Natural killer cell (primary cell): ENCODE measurements around the gene KIF5B. TPM values are rescaled to one million over a fixed set of nuclear protein-coding genes. Genes with fewer than 3 reads are reported as not detected.
"Not testable (repeated sequence)": the region's sequence is repeated elsewhere in the genome, so short reads cannot be mapped to it uniquely, and the experiment has no call there.

ENCODE experiments used
- ATAC-seq, 3 donors: fragments of 150-1000 bp in 2 of 3; fragments of 200-7000 bp in 1 of 3; cut with Tn5 transposase; 1 replicate in 1 of 3; 2 replicates in 2 of 3; pipeline ENCODE4 v1.10.0; 2021; ENCODE audit warnings: mild to moderate bottlenecking in 2 of 3, moderate library complexity in 2 of 3
- DNase-seq, 2 donors: peaks; one replicate each; pipeline versions ENCODE4 v3.0.0 to v3.0.0-alpha.2; 2013 to 2021; ENCODE audit warnings: mixed read lengths in 1 of 2
- H3K27ac ChIP-seq: one replicate; pipeline ENCODE4 v1.5.1; 2013; ENCODE audit warnings: mild to moderate bottlenecking, low read length
- H3K27me3 ChIP-seq: one replicate; pipeline ENCODE4 v1.6.1; 2013; ENCODE audit warnings: low read length; ENCODE audit not compliant: control insufficient read depth, insufficient read depth
- H3K36me3 ChIP-seq: one replicate; pipeline ENCODE4 v1.6.1; 2013; ENCODE audit warnings: low read length; ENCODE audit not compliant: control insufficient read depth, insufficient read depth
- H3K4me1 ChIP-seq: one replicate; pipeline ENCODE4 v1.6.1; 2013; ENCODE audit warnings: low read length; ENCODE audit not compliant: control insufficient read depth, insufficient read depth
- H3K4me3 ChIP-seq: one replicate; pipeline ENCODE4 v1.5.1; 2013; ENCODE audit warnings: low read length
- H3K9me3 ChIP-seq: one replicate; pipeline ENCODE4 v1.6.1; 2013; ENCODE audit warnings: low read length; ENCODE audit not compliant: control insufficient read depth, insufficient read depth
- H3K27ac Mint-ChIP-seq, 2 donors: one replicate each; pipeline ENCODE4 v1.8.0; 2022; ENCODE audit warnings: mild to moderate bottlenecking in 2 of 2, mixed read lengths in 2 of 2, moderate library complexity in 1 of 2
- H3K27me3 Mint-ChIP-seq, 2 donors: one replicate each; pipeline ENCODE4 v1.8.0; 2022; ENCODE audit warnings: low read depth in 2 of 2, mixed read lengths in 2 of 2
- H3K36me3 Mint-ChIP-seq: one replicate; pipeline ENCODE4 v1.8.0; 2022; ENCODE audit warnings: mixed read lengths
- H3K4me1 Mint-ChIP-seq, 2 donors: one replicate each; pipeline ENCODE4 v1.8.0; 2022; ENCODE audit warnings: mixed read lengths in 2 of 2
- H3K4me3 Mint-ChIP-seq: one replicate; pipeline ENCODE4 v1.8.0; 2022; ENCODE audit warnings: mild to moderate bottlenecking, moderate library complexity, mixed read lengths
- H3K9me3 Mint-ChIP-seq, 2 donors: one replicate each; pipeline ENCODE4 v1.8.0; 2022; ENCODE audit warnings: mixed read lengths in 2 of 2
- CTCF ChIP-seq: fragments of 200-600 bp; IDR thresholded peaks from one replicate; pipeline ENCODE4 v1.8.0; 2022; ENCODE audit warnings: antibody characterized with exemption
- WGBS: methylation state at CpG from one replicate; pipeline ENCODE4 v1.1.7; 2013; ENCODE audit warnings: missing lambda C conversion rate; ENCODE audit not compliant: insufficient coverage; 5-methylcytosine and 5-hydroxymethylcytosine counted together
- intact Hi-C: fragments of 100-400 bp; cut with micrococcal nuclease; formaldehyde crosslinking; loops from one replicate; pipeline ENCODE4 v1.14.2; 2022
- total RNA-seq, 4 donors: library from RNA; stranded (reverse); fragments of 120-200 nt in 1 of 4; gene quantifications; one replicate each; pipeline versions ENCODE4 v1.2.3 to v1.2.4, GENCODE V29; 2013 to 2022

Gene KIF5B
- total RNA-seq, 3 donors from 2014 or later (not counting 1 experiment from before 2014, with no cell fraction given): 51.0 to 64.2 (median 61.1) TPM

GRCh38 chr10:31982111-31982510 lies 74.1 kb downstream of the KIF5B start:
- Histone ChIP-seq H3K36me3 (no peaks in the 10 kb centered on the region), H3K27ac (no peak overlapping the region), H3K27me3 (peaks cover 3% of the 10 kb centered on the region), H3K9me3 (no peaks in the 10 kb centered on the region), H3K4me1 (peaks cover 13% of the 10 kb centered on the region), H3K4me3 (no peak overlapping the region)
- TF ChIP-seq CTCF: no peak
- no peaks in the 10 kb centered on the region for H3K9me3 Mint-ChIP-seq
- intact Hi-C loops: no loop called here
- H3K27ac Mint-ChIP-seq: no peak overlapping the region
- WGBS: 60% methylated on average over 1 of the region's 2 CpGs
- peaks cover 11% of the 10 kb centered on the region in 2 donors for H3K4me1 Mint-ChIP-seq
- peaks cover 6% of the 10 kb centered on the region for H3K36me3 Mint-ChIP-seq
- DNase-seq (no peak), ATAC-seq (no peak)
- no peak overlapping the region for H3K4me3 Mint-ChIP-seq
- peaks cover 2 to 24% of the 10 kb centered on the region in 2 donors for H3K27me3 Mint-ChIP-seq

GRCh38 chr10:31980471-31980870 lies 75.8 kb downstream of the KIF5B start:
- WGBS: 100% methylated on average over 4 of the region's 4 CpGs
- H3K4me1 ChIP-seq: peaks cover 13% of the 10 kb centered on the region
- Mint-ChIP-seq H3K36me3 (peaks cover 6% of the 10 kb centered on the region), H3K4me1 (peaks cover 18 to 21% of the 10 kb centered on the region in 2 donors), H3K4me3 (no peak overlapping the region), H3K27me3 (peaks cover 2 to 34% of the 10 kb centered on the region in 2 donors), H3K27ac (no peak overlapping the region), H3K9me3 (no peaks in the 10 kb centered on the region)
- intact Hi-C loops: no loop called here
- no peak for ATAC-seq
- peaks cover 3% of the 10 kb centered on the region for H3K27me3 ChIP-seq
- DNase-seq: no peak
- no peak overlapping the region for H3K27ac ChIP-seq
- no peaks in the 10 kb centered on the region for H3K36me3 ChIP-seq
- no peaks in the 10 kb centered on the region for H3K9me3 ChIP-seq
- no peak for TF ChIP-seq CTCF
- H3K4me3 ChIP-seq: no peak overlapping the region

GRCh38 chr10:31979071-31979470 lies 77.2 kb downstream of the KIF5B start:
- H3K4me3 ChIP-seq, H3K9me3 ChIP-seq, H3K9me3 Mint-ChIP-seq, ATAC-seq, H3K4me3 Mint-ChIP-seq, H3K36me3 Mint-ChIP-seq, H3K27ac Mint-ChIP-seq, H3K27me3 ChIP-seq, intact Hi-C loops, H3K27ac ChIP-seq, DNase-seq, H3K36me3 ChIP-seq: not testable (repeated sequence)
- H3K4me1 ChIP-seq: peaks cover 13% of the 10 kb centered on the region
- Mint-ChIP-seq H3K27me3 (peaks cover 2 to 34% of the 10 kb centered on the region in 2 donors), H3K4me1 (peaks cover 18 to 21% of the 10 kb centered on the region in 2 donors)
- 97% methylated on average over 16 of the region's 19 CpGs for WGBS

GRCh38 chr10:31978156-31978483 lies 78.1 kb downstream of the KIF5B start:
- H3K4me3 Mint-ChIP-seq: no peak overlapping the region
- intact Hi-C loops: no loop called here
- no peaks in the 10 kb centered on the region for H3K9me3 Mint-ChIP-seq
- peaks cover 6% of the 10 kb centered on the region for H3K36me3 Mint-ChIP-seq
- DNase-seq: no peak
- Histone ChIP-seq H3K36me3 (no peaks in the 10 kb centered on the region), H3K4me1 (peaks cover 13% of the 10 kb centered on the region), H3K9me3 (no peaks in the 10 kb centered on the region), H3K27ac (no peak overlapping the region), H3K4me3 (no peak overlapping the region), H3K27me3 (peaks cover 3% of the 10 kb centered on the region)
- peaks cover 2 to 32% of the 10 kb centered on the region in 2 donors for H3K27me3 Mint-ChIP-seq
- no peak for ATAC-seq
- no peak for TF ChIP-seq CTCF
- no peak overlapping the region for H3K27ac Mint-ChIP-seq
- WGBS: no CpG with 5 or more reads among the region's 2 CpGs
- peaks cover 18 to 21% of the 10 kb centered on the region in 2 donors for H3K4me1 Mint-ChIP-seq
